Duodenal mucosa (tissue), 2 donors: Measurements from ENCODE around the gene NPHP4.

Source experiments
- H3K27ac ChIP-seq: one replicate; pipeline ENCODE4 v1.7.0; 2013; ENCODE audit warnings: low read depth, low read length
- H3K27me3 ChIP-seq, 2 donors: one replicate each; pipeline ENCODE4 v1.7.0; 2013; ENCODE audit warnings: low read length in 2 of 2, control low read depth in 1 of 2; ENCODE audit not compliant: insufficient read depth in 2 of 2, control insufficient read depth in 1 of 2
- H3K36me3 ChIP-seq, 2 donors: one replicate each; pipeline ENCODE4 v1.7.0; 2013; ENCODE audit warnings: low read length in 2 of 2, control low read depth in 1 of 2; ENCODE audit not compliant: insufficient read depth in 2 of 2, control insufficient read depth in 1 of 2
- H3K4me1 ChIP-seq, 2 donors: one replicate each; pipeline ENCODE4 v1.7.0; 2013; ENCODE audit warnings: low read length in 2 of 2, control low read depth in 1 of 2; ENCODE audit not compliant: insufficient read depth in 2 of 2, control insufficient read depth in 1 of 2
- H3K4me3 ChIP-seq, 2 donors: one replicate each; pipeline ENCODE4 v1.7.0; 2013; ENCODE audit warnings: low read length in 2 of 2, low read depth in 1 of 2
- H3K9ac ChIP-seq, 2 donors: one replicate each; pipeline ENCODE4 v1.7.0; 2013; ENCODE audit warnings: low read length in 2 of 2, low read depth in 1 of 2
- H3K9me3 ChIP-seq, 2 donors: one replicate each; pipeline ENCODE4 v1.7.0; 2013; ENCODE audit warnings: low read length in 2 of 2, control low read depth in 1 of 2; ENCODE audit not compliant: control insufficient read depth in 1 of 2

The NPHP4 gene

DNA sequence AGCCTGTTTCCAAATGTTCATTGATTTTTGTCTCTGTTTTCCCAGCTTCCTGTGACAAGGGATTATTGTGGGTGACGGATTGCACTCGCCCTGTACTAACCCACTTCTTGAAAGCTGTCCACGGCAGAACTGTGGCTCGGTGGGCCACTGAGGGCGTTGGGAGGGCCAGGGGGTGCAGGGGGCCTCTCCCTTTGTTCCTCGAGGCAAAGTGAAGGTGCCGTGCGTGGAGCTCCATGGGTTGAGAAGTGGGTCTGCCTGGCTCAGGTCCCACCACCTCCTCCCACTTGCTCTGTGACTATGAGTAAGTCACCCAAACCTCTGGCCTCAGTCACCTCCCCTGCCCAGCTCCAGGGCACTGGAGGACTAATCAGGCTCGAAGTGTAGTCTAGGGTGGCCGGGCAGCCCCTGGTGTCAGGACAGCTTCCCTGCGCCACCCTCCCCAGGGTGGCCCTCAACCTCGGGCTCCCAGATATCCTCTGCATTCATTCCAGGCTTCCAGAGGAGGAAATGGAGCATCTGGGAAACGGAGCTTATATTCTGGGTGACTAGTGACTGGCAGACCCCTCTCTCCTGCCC is 148.6 kb downstream of the NPHP4 start:
- H3K4me1 ChIP-seq = no peaks in the 10 kb centered on the region
- H3K9ac ChIP-seq = no peak overlapping the region
- no peak overlapping the region for H3K4me3 ChIP-seq
- H3K27ac ChIP-seq = no peak overlapping the region
- no peaks in the 10 kb centered on the region for H3K9me3 ChIP-seq
- peaks cover 0 to 4% of the 10 kb centered on the region in 2 donors for H3K27me3 ChIP-seq
- H3K36me3 ChIP-seq = no peaks in the 10 kb centered on the region

DNA sequence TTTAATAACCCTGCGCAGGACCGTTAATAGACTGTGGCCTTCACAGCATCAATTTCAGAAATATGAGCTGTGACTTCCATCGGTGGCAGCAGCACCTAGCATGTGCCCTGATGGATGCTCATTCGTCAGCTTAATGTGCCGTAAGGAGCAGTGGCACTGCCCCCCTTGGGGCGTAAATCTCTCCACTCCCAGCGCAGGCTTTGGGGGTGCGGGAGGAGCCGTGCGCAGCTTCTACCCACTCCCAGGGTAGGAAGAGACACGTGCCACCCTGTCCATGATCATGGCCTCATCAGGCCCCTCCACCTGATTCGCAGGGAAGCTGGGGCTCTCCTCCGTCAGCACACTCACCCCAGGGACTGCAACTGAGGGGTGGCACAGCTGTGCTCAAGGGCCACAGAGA is 149.5 kb downstream of the NPHP4 start:
- Histone ChIP-seq H3K36me3 (no peaks in the 10 kb centered on the region), H3K9ac (no peak overlapping the region), H3K9me3 (no peaks in the 10 kb centered on the region), H3K27ac (no peak overlapping the region), H3K27me3 (peaks cover 0 to 4% of the 10 kb centered on the region in 2 donors), H3K4me3 (no peak overlapping the region), H3K4me1 (no peaks in the 10 kb centered on the region)

DNA sequence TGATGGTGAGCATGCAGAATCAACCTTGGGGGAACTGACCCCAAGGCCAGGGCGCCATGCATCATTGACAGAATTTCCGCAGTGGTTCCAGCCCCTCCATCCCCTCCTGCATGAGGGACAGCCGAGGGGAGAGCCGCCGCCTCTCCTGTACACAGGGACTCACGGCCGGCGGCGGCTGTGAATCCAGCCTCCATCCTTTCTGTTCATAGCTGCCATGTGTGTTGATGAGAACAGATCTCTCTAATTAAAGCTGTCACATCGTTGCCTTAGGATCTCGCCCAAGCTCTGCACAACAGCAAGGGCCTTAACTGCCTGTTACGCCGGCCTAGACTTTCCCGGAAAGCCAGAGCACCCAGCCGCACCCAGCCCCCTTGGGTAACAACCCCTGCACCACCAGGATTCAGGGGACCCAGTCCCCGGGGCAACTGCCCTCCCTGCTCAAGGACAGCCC is 151.6 kb downstream of the NPHP4 start:
- Histone ChIP-seq H3K9ac (no peak overlapping the region), H3K4me1 (no peaks in the 10 kb centered on the region), H3K27me3 (no peaks in the 10 kb centered on the region), H3K27ac (no peak overlapping the region), H3K36me3 (no peaks in the 10 kb centered on the region), H3K9me3 (no peaks in the 10 kb centered on the region), H3K4me3 (no peak overlapping the region)

DNA sequence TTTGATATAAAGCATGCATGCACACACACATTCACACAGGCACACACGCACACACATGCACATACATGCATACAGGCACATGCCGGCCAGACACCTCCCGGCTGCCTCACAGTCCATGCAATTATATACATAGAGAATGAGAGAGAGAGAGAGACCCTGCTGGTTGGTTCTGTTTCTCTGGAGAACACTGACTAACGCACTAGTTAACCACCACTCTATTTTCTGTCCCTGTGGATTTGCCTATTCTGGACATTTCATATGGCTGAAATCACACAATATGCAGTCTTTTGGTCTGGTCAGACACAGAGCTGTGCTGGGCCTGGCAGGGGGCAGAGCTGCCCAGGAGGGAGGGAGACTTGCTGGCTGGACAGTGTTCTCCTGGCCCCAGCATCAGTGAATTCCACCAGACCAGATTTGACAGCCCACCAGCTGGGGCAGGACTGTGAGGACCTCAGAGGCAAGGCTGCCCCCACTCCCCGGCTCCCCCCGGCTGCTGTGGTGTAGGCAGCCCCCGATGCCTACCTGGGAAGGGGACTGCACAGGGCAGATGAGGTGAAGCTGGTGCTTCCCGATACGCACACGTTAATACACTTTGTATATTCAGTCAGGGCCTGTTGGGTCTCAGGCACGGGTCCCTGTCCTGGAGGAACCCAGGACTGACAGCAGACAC is 152.2 kb downstream of the NPHP4 start:
- Histone ChIP-seq H3K27ac (no peak overlapping the region), H3K4me3 (no peak overlapping the region), H3K9ac (no peak overlapping the region), H3K27me3 (no peaks in the 10 kb centered on the region), H3K9me3 (no peaks in the 10 kb centered on the region), H3K36me3 (no peaks in the 10 kb centered on the region), H3K4me1 (no peaks in the 10 kb centered on the region)

DNA sequence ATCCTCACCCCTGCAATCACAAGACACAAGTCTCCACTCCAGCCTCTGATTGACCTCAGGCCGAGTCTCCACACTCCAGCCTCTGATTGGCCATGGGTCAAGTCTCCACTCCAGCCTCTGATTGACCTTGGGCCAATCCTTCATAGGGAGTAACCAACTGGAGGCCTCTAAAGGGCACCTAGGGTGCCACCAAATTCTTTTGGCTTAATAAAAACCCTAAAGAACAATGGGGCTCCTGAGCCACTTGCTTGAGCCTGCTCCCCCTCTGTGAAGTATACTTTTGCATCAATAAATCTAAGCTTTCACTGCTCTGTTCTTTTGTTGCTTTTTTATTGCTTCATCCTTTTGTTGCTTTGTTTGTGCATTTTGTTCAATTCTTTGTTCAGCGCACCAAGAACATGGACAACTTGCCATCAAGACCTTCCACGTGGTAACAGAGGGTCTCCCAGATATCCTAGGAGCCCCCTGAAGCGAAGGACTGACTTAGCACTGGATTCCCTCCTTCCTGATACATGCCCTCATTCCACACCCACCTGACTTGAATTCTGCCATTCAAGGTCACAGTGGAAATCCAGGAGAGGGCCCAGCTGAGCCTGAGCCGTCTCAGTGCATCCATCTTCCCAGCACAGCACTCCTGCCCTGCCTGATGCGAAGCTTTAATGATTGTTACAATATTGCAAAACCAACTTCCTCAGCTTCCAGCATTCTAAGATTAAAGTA is 152.9 kb downstream of the NPHP4 start:
- Histone ChIP-seq H3K27ac (no peak overlapping the region), H3K4me1 (no peaks in the 10 kb centered on the region), H3K4me3 (no peak overlapping the region), H3K36me3 (no peaks in the 10 kb centered on the region), H3K9ac (no peak overlapping the region), H3K27me3 (no peaks in the 10 kb centered on the region), H3K9me3 (no peaks in the 10 kb centered on the region)

DNA sequence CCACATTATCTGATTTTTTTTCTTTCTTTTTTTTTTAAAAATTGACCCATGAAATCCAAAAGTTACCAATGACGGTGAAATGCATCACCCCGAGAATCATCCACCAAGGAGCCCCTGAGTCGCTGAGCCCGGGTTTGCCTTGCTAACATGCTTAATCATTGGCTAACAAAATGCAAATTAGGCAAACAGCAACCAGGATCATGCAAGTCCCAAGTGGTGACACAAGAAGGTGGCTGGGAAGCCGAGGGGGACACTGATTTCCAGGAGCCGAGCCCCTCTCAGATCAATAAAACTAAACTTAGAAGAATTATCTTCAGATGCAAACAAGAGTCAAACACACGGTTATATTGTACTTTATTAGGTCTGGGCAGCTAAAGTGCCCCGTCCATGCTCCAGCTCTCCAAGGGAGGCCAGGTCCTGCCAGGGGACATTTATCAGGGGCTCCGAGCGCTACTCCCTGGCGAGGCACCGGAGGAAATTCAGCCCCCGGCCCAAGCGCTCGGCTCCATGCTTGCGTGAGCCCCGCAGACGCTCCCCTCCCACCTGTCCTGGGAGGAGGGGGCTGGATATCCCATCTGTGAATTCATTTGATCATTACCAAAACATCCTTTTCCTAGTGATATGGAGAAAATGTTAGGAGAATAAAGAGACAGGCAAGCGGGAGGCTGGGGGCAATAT is 154.1 kb downstream of the NPHP4 start:
- no peaks in the 10 kb centered on the region for H3K4me1 ChIP-seq
- H3K27me3 ChIP-seq = no peaks in the 10 kb centered on the region
- H3K9me3 ChIP-seq = no peaks in the 10 kb centered on the region
- no peak overlapping the region for H3K9ac ChIP-seq
- H3K36me3 ChIP-seq = no peaks in the 10 kb centered on the region
- no peak overlapping the region for H3K27ac ChIP-seq
- no peak overlapping the region for H3K4me3 ChIP-seq

DNA sequence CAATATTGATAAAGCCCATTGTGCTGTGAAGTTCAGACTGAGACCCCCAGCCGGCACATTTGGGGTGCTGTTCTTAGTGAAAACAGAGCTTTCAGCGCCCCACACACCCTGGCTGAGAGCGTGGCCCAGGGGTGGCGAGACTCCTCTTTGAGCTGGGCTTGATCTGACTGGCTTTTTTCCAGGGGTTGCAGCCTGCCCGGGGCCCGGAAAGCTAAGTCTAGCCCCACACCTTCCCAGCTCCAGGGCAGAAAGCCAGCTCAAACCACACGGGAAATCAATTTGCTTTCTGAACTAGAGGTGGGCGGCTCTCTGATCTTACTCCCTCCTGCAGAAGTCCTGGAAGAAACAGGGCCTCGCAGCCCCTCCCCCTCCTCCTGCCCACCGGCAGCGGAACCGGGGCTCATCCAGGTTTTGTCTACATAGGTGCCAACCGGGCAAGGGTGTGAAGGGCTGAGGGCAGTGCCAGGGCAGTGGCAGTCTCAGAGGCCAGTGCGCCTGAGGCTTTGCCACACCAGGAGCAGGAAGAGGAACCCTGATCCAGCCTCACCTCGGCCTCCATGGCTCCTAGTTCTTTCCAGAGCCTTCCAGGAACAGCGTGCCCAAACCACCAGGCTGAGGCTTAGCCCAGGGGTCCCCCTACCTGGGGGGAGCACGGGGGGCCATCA is 155.3 kb downstream of the NPHP4 start:
- Histone ChIP-seq H3K4me3 (no peak overlapping the region), H3K9ac (no peak overlapping the region), H3K27me3 (no peaks in the 10 kb centered on the region)

DNA sequence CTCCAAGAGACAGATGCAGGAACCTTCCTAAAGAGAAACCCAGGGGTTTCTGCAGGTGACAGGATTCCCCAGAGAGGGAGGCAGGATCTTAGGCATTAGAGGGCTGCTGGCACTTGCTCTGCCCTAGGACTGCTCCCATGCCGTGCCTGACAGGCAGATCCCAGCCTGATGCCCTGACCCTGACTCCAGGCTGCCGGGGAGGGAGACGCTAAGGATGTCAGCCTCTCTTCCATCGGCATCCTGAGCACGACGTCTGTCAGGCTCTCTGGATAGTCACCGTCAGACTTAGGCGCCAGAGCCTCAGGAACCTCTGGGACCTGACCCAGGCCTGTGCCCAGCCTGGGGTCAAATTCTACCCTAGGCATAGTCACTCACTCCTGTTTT is 157.1 kb downstream of the NPHP4 start:
- Histone ChIP-seq H3K9me3 (no peaks in the 10 kb centered on the region), H3K4me3 (no peak overlapping the region), H3K27ac (no peak overlapping the region), H3K36me3 (no peaks in the 10 kb centered on the region), H3K27me3 (no peaks in the 10 kb centered on the region), H3K9ac (no peak overlapping the region), H3K4me1 (no peaks in the 10 kb centered on the region)

More for the DNA sequence above, 155.3 kb downstream of the NPHP4 start:
- no peaks in the 10 kb centered on the region for H3K4me1 ChIP-seq
- no peak overlapping the region for H3K27ac ChIP-seq
- H3K36me3 ChIP-seq = no peaks in the 10 kb centered on the region
- H3K9me3 ChIP-seq = no peaks in the 10 kb centered on the region

DNA sequence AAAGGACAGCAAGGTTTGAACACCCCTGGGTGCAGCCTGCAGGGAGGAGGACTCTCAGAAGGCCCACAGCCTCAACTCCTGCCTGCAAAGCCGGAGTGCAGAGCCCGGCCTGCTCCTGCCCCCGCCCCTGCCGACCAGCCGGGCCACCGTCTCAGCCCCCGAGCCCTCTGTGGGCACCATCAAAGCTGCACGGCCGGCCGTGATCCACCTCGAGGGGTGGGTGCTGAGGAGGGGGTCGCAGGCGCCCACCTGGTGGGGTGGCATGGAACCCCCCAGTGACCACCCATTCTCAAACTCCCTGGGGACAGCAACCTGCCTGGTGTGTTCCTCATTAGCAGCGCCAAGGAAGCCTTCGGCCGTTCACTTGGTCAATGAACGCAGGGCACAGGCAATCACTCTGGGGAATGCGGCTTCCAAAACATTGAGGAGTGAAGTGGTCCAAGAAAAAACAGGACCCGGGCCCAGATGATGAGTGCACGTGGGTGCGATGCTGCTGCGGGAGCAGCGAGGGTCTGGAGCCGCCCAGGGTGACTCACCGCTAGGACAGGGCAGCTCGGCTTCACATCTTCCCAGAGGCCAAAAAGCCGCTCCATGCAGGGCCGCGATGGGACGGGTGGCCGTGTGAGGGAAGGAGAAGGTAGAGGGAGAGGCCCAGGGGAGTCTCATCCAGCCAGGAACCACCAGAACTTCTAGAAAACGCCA is 157.6 kb downstream of the NPHP4 start:
- Histone ChIP-seq H3K27me3 (no peaks in the 10 kb centered on the region), H3K9me3 (no peaks in the 10 kb centered on the region), H3K27ac (no peak overlapping the region)

More for the DNA sequence above, 157.6 kb downstream of the NPHP4 start:
- Histone ChIP-seq H3K4me3 (no peak overlapping the region), H3K36me3 (no peaks in the 10 kb centered on the region), H3K4me1 (no peaks in the 10 kb centered on the region), H3K9ac (no peak overlapping the region)
